Left lung (tissue), 10 donors: Measurements from ENCODE around the gene OR2T11. TPM values are rescaled to one million over a fixed set of nuclear protein-coding genes. Genes with fewer than 3 reads are reported as not detected.
A peak's percentile ranks its signal among the peaks of the same experiment; 100 is the strongest.

ENCODE experiments used
- ATAC-seq: fragments of 200-7000 bp; cut with Tn5 transposase; one replicate; pipeline ENCODE4 v1.9.1; 2020; ENCODE audit warnings: moderate library complexity
- DNase-seq, 4 donors: peaks; one replicate each; pipeline ENCODE4 v3.0.0-alpha.2; 2013 to 2020
- H3K27ac ChIP-seq, 2 donors: fragments of 200-600 bp; sonication (generic) in 1 of 2; one replicate each; pipeline versions ENCODE4 v1.5.0 to v1.8.0; 2020 to 2021
- H3K27me3 ChIP-seq, 2 donors: fragments of 200-600 bp; sonication (generic) in 1 of 2; one replicate each; pipeline versions ENCODE4 v1.5.0 to v1.8.0; 2020 to 2021
- H3K36me3 ChIP-seq, 2 donors: fragments of 200-600 bp; sonication (generic) in 1 of 2; one replicate each; pipeline versions ENCODE4 v1.5.0 to v1.8.0; 2020 to 2021
- H3K4me1 ChIP-seq, 2 donors: fragments of 200-600 bp; one replicate each; pipeline ENCODE4 v1.8.0; 2021
- H3K4me3 ChIP-seq, 2 donors: fragments of 200-600 bp; sonication (generic) in 1 of 2; one replicate each; pipeline versions ENCODE4 v1.5.0 to v1.8.0; 2020 to 2021; ENCODE audit warnings: mild to moderate bottlenecking in 1 of 2
- H3K9me3 ChIP-seq, 2 donors: fragments of 200-600 bp; sonication (generic) in 1 of 2; one replicate each; pipeline versions ENCODE4 v1.5.0 to v1.8.0; 2020 to 2021
- intact Hi-C, 2 donors: fragments of 100-400 bp; cut with DNase I; formaldehyde crosslinking; loops; one replicate each; pipeline versions ENCODE4 v1.11.2 to v1.14.2; 2022
- polyA plus RNA-seq, 6 donors: library from polyadenylated mRNA; unstranded; fragments of 120-200 nt; gene quantifications; one replicate each; pipeline ENCODE4 v1.2.1, GENCODE V29; 2013; ENCODE audit not compliant: insufficient read length in 6 of 6
- total RNA-seq, 2 donors: library from RNA; stranded (reverse); fragmentation: NEBNext Ultra II Directional; extraction: Animal tissue kit (Norgen Biotek cat#: 25700); gene quantifications; one replicate each; pipeline ENCODE4 v1.2.1, GENCODE V29; 2021
- TF ChIP-seq, protein P1 (sequence below), 2 donors: fragments of 200-600 bp; sonication (generic) in 1 of 2; IDR thresholded peaks; one replicate each; pipeline versions ENCODE4 v1.5.0 to v1.8.0; 2021; ENCODE audit warnings: antibody characterized with exemption in 2 of 2
- donor health status: DM: no; HTN: yes; CAD: no.
- donor health status: DM: no; HTN: no; CAD: no.

Gene OR2T11
- total and polyA plus RNA-seq, 8 donors, result 0.04 TPM; not detected in 7

DNA sequence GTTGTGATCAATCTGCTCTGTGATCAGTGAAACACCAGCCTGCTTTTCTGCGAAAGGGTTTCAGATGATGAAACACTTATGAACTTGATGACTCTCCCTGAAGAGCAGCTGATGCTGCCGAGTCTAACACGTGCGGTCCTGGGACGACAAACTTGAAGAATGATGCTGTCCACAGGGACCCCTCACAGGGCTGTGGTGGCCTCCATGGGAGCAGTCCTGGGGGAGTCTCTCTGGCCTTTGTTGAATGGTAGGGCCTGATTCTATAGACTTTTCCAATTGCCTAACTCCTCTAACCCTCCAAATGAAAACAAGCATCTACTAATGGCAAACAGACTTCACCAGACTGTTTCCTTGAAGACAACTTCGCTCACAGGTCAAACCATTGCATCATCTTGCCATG is 37.3 kb downstream of the OR2T11 start, which contains the start of gene OR2T10:
Gene OR2T10, minus strand, starts transcription at position 112 of the 400 bp plus-strand sequence. CDS start 3,932 bp downstream, outside the sequence.
- Histone ChIP-seq H3K4me3 (no peak within 1 kb of the TSS), H3K27me3 (no peaks in the 10 kb centered on the region), H3K4me1 (no peaks in the 10 kb centered on the region), H3K9me3 (no peaks in the 10 kb centered on the region), H3K27ac (no peak within 1 kb of the TSS), H3K36me3 (no peaks in the 10 kb centered on the region)
- intact Hi-C loops, result no loop called here
- DNase-seq, result peak in 1 of 4 donors; percentile 29
- TF ChIP-seq, protein P1, sequence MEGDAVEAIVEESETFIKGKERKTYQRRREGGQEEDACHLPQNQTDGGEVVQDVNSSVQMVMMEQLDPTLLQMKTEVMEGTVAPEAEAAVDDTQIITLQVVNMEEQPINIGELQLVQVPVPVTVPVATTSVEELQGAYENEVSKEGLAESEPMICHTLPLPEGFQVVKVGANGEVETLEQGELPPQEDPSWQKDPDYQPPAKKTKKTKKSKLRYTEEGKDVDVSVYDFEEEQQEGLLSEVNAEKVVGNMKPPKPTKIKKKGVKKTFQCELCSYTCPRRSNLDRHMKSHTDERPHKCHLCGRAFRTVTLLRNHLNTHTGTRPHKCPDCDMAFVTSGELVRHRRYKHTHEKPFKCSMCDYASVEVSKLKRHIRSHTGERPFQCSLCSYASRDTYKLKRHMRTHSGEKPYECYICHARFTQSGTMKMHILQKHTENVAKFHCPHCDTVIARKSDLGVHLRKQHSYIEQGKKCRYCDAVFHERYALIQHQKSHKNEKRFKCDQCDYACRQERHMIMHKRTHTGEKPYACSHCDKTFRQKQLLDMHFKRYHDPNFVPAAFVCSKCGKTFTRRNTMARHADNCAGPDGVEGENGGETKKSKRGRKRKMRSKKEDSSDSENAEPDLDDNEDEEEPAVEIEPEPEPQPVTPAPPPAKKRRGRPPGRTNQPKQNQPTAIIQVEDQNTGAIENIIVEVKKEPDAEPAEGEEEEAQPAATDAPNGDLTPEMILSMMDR (IDR thresholded peaks at IDR 0.05), result no peak
- ATAC-seq, result no peak

DNA sequence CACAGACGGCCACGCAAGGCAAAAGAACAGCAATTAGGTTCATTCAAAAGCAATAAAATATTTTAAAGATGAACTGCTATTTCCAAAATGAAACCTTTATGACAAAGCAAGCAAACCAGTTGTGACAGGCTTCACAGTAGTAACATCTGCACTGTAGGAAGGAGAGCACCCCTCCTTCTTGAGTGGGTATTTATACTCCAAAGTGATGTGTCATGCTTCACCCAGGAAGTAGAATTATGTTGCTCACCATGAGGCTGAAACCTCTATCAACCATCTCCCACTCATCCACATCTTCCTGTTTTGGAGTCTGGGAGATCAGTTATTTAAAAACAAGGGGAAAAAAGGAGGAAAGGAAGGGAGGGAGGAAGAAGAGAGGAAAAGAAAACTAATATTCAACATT is 38.3 kb downstream of the OR2T11 start:
- H3K36me3 ChIP-seq, result no peaks in the 10 kb centered on the region
- no peaks in the 10 kb centered on the region for H3K27me3 ChIP-seq
- TF ChIP-seq, protein P1 (IDR thresholded peaks at IDR 0.05), result no peak
- H3K9me3 ChIP-seq, result no peaks in the 10 kb centered on the region
- intact Hi-C loops, result no loop called here
- DNase-seq (no peak), ATAC-seq (no peak)
- no peak overlapping the region for H3K4me3 ChIP-seq
- no peaks in the 10 kb centered on the region for H3K4me1 ChIP-seq
- H3K27ac ChIP-seq, result no peak overlapping the region

DNA sequence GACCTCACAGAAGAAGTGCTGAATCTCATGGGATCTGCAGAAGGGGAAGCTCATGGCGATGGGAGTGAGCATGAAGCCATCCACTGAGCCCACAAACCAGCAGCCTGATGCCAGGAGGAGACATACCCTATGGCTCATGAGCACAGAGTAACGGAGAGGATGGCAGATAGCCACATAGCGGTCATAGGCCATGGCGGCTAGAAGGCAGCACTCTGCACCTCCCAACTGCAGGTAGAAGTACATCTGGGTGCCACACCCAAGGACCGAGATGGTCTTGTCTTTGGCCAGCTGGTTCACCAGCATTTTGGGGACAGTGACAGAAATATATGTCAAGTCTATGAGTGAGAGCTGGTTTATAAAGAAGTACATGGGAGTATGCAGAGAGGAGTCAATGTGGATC is 41.7 kb downstream of the OR2T11 start:
- H3K27me3 ChIP-seq, result no peaks in the 10 kb centered on the region
- intact Hi-C loops, result no loop called here
- H3K27ac ChIP-seq, result no peak overlapping the region
- DNase-seq (no peak), ATAC-seq (no peak)
- no peak overlapping the region for H3K4me3 ChIP-seq
- H3K9me3 ChIP-seq, result no peaks in the 10 kb centered on the region
- no peaks in the 10 kb centered on the region for H3K36me3 ChIP-seq
- H3K4me1 ChIP-seq, result no peaks in the 10 kb centered on the region
- TF ChIP-seq, protein P1 (IDR thresholded peaks at IDR 0.05), result no peak

DNA sequence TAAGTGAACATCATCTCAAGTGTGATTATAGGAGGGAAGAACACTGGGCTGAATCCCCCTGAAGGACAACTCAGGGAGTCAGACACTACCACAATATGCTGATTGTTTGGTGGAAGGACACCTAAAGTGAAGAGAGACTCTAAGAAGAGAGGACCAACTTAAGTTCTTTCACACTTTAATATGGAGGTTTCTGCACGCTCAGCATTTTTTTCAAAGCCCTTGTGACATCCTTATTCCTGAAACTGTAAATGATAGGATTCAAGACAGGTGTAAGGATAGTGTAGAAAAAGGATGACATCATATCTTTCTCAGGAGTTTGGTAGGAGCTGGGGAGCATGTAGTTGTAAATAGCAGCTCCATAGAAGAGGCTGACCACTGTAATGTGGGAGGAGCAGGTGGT is 42.2 kb downstream of the OR2T11 start:
- intact Hi-C loops, result no loop called here
- ATAC-seq, result no peak
- no peaks in the 10 kb centered on the region for H3K36me3 ChIP-seq
- no peaks in the 10 kb centered on the region for H3K27me3 ChIP-seq
- no peak overlapping the region for H3K27ac ChIP-seq
- no peaks in the 10 kb centered on the region for H3K4me1 ChIP-seq
- H3K9me3 ChIP-seq, result no peaks in the 10 kb centered on the region
- no peak for DNase-seq
- TF ChIP-seq, protein P1 (IDR thresholded peaks at IDR 0.05), result no peak
- H3K4me3 ChIP-seq, result no peak overlapping the region

DNA sequence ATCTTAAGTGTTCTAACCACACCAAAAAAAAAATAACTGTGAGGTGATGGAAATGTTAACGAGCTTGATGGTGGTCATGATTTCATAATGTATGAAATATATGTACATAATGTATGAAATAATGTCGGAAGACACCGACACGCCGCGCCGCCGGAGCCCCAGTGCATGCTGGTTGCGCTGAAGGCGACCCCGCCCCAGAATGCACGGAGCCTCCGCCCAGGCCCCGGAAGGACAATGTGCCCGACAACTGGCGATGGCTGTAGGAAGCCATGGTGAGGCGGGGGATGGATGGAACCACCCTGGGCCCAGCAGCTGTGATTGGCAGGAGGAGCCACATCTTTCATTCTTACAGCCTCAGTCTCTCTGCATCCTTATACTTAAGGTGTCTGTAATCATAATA is 44.8 kb downstream of the OR2T11 start:
- H3K27ac ChIP-seq, result no peak overlapping the region
- H3K36me3 ChIP-seq, result no peaks in the 10 kb centered on the region
- no peak overlapping the region for H3K4me3 ChIP-seq
- ATAC-seq (no peak), DNase-seq (peak in 1 of 4 donors; percentile 74)
- TF ChIP-seq, protein P1 (IDR thresholded peaks at IDR 0.05), result no peak
- intact Hi-C loops, result no loop called here
- no peaks in the 10 kb centered on the region for H3K4me1 ChIP-seq
- H3K27me3 ChIP-seq, result no peaks in the 10 kb centered on the region
- H3K9me3 ChIP-seq, result no peaks in the 10 kb centered on the region
